H1 (cell line): ENCODE measurements around the gene ST14. TPM values are rescaled to one million over a fixed set of nuclear protein-coding genes. Genes with fewer than 3 reads are reported as not detected.

ENCODE experiments used
- CTBP2 ChIP-seq: IDR thresholded peaks from 2 replicates; pipeline ENCODE4 v1.7.0; 2011; ENCODE audit warnings: borderline replicate concordance, mild to moderate bottlenecking, moderate library complexity, mixed read lengths, low read length; ENCODE audit not compliant: insufficient read depth, insufficient read length
- polyA plus RNA-seq, 7 experiments: library from polyadenylated mRNA; depleted of rRNA in 3 of 7; stranded (reverse) in 5 of 7; unstranded in 2 of 7; fragments of >200 nt in 5 of 7; fragments of 200-250 nt in 2 of 7; gene quantifications; 1 replicate in 5 of 7; 2 replicates in 1 of 7; 4 replicates in 1 of 7; pipeline versions ENCODE4 v1.2.1 to v1.2.3, GENCODE V29; 2011 to 2013; ENCODE audit warnings: missing spikeins in 2 of 7, mixed read lengths in 2 of 7
- total RNA-seq: library from RNA; stranded (reverse); fragmentation: NEBNext Ultra II Directional; extraction: Animal tissue kit (Norgen Biotek cat#: 25700); gene quantifications from 2 replicates; pipeline ENCODE4 v1.2.1, GENCODE V29; 2021

Gene ST14
- total and polyA plus RNA-seq, 2 of the 8 experiments (the other 6 are each of a cell fraction or from before 2014, with no cell fraction given): 22.4 to 24.9 TPM

DNA sequence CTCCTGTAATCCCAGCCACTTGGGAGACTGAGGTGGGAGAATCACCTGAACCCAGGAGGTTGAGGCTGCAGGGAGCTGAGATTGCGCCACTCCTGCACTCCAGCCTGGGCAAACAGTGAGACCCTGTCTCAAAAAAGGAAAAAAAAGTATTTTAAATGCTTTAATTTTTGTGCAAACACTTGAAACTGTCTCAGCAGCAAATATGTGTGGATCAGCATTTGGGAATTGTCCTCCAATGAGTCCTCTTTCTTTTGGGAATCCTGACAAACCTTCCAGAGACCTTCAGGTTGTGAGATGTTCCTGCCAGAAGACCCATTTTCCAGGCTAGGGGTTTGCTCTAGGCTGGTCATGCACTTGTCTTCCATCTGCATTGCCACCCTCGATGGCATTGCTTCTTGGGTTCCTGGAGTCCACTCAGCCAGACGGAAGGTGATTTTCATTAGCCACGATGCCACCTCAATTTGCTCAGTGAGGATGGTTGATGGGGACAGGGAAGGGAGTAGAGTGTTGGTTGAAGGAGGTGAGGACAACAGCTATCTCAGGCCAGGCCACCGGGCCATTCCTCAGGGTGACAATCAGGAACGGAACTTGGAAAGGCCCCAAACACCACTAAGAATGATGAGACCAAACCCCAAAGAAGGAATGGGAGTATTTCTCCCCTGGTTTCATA, 55.4 kb downstream of the ST14 start (continued):
- TF ChIP-seq CTBP2: no peak
- TF ChIP-seq, all 59 proteins: peak for 0
